Hepatocyte (in vitro differentiated cells): Measurements from ENCODE around the gene ZMIZ2.
"Not testable (repeated sequence)": the region's sequence is repeated elsewhere in the genome, so short reads cannot be mapped to it uniquely, and the experiment has no call there.

Experiments used
- EZH2phosphoT487 ChIP-seq: fragments of 200-600 bp; sonication (generic); IDR thresholded peaks from one replicate; pipeline ENCODE4 v1.6.1; 2018; ENCODE audit warnings: antibody characterized with exemption, mild to moderate bottlenecking, low read depth, moderate library complexity; ENCODE audit not compliant: unreplicated experiment, severe bottlenecking
- TF ChIP-seq, protein P1 (sequence below): fragments of 200-600 bp; sonication (generic); IDR thresholded peaks from 2 replicates; pipeline ENCODE4 v1.5.1; 2016; ENCODE audit warnings: antibody characterized with exemption, mild to moderate bottlenecking; ENCODE audit not compliant: poor library complexity

DNA sequence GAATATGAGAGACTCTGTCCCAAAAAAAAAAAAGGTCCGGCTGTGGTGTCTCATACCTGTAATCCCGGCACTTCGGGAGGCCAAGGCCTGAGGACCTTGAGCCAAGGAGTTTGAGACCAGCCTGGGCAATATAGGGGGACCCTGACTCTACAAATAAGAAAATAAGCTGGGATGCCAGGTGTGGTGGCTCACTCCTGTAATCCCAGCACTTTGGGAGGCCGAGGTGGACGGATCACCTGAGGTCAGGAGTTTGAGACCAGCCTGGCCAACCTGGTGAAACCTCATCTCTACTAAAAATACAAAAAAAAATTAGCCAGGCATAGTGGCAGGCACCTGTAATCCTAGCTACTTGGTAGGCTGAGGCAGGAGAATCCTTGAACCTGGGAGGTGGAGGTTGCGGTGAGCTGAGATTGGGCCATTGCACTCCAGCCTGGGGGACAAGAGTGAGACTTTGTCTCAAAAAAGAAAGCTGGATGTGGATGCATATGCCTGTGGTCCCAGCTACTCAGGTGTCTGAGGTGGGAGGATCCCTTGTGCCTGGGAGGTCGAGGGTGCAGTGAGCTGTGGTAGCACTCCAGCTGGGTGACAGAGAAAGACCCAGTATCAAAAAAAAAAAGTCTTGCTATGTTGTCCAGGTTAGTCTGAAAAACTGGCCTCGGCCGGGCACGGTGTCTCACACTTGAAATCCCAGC lies 55.3 kb downstream of the ZMIZ2 start:
- TF ChIP-seq, protein P1, sequence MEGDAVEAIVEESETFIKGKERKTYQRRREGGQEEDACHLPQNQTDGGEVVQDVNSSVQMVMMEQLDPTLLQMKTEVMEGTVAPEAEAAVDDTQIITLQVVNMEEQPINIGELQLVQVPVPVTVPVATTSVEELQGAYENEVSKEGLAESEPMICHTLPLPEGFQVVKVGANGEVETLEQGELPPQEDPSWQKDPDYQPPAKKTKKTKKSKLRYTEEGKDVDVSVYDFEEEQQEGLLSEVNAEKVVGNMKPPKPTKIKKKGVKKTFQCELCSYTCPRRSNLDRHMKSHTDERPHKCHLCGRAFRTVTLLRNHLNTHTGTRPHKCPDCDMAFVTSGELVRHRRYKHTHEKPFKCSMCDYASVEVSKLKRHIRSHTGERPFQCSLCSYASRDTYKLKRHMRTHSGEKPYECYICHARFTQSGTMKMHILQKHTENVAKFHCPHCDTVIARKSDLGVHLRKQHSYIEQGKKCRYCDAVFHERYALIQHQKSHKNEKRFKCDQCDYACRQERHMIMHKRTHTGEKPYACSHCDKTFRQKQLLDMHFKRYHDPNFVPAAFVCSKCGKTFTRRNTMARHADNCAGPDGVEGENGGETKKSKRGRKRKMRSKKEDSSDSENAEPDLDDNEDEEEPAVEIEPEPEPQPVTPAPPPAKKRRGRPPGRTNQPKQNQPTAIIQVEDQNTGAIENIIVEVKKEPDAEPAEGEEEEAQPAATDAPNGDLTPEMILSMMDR: not testable (repeated sequence)
- TF ChIP-seq EZH2phosphoT487: not testable (repeated sequence)
